Measurements from ENCODE around the gene ZNF593OS. TPM values are rescaled to one million over a fixed set of nuclear protein-coding genes. Genes with fewer than 3 reads are reported as not detected.

The ZNF593OS gene
- total and polyA plus RNA-seq, 2 donors from 2014 or later: not detected

GRCh38 chr1:26161415-26162219 is 10.0 kb downstream of the ZNF593OS start:
- peak; percentile 28 for TF ChIP-seq CTCF (IDR thresholded peaks at IDR 0.05; ENCODE audit: borderline replicate concordance, extremely low read depth, insufficient read depth)
- H3K9ac ChIP-seq (ENCODE audit: low read length in 3 of 3): no peak overlapping the region
- H3K27me3 ChIP-seq (ENCODE audit: control insufficient read depth, insufficient read depth, low read length): no peaks in the 10 kb centered on the region
- H3K27ac ChIP-seq (ENCODE audit: low read depth in 2 of 2, low read length in 2 of 2): no peak overlapping the region
- peak in 4 of 5 donors; percentile 68 to 83 (median 76) for DNase-seq
- intact Hi-C loops (cut with DNase I): no loop called here
- H3K4me3 ChIP-seq (ENCODE audit: low read length in 3 of 3): peak overlapping the region in 2 of 3 donors; percentile 44 to 45
- FAIRE-seq: no peak
- H3K4me1 ChIP-seq (ENCODE audit: control insufficient read depth in 2 of 3, insufficient read depth in 2 of 3, low read depth in 1 of 3, low read length in 3 of 3): peaks cover 0 to 13% (median 0%) of the 10 kb centered on the region in 3 donors
- no peaks in the 10 kb centered on the region for H3K36me3 ChIP-seq (ENCODE audit: control insufficient read depth in 2 of 3, insufficient read depth in 3 of 3, low read length in 3 of 3)
- no peaks in the 10 kb centered on the region for H3K9me3 ChIP-seq (ENCODE audit: control insufficient read depth in 2 of 3, insufficient read depth in 1 of 3, low read length in 3 of 3)

GRCh38 chr1:26160527-26161414 is 10.9 kb downstream of the ZNF593OS start:
- H3K27ac ChIP-seq (ENCODE audit: low read depth in 2 of 2, low read length in 2 of 2): no peak overlapping the region
- H3K4me1 ChIP-seq (ENCODE audit: control insufficient read depth in 2 of 3, insufficient read depth in 2 of 3, low read depth in 1 of 3, low read length in 3 of 3): peaks cover 0 to 13% (median 0%) of the 10 kb centered on the region in 3 donors
- no peak for TF ChIP-seq CTCF (IDR thresholded peaks at IDR 0.05; ENCODE audit: borderline replicate concordance, extremely low read depth, insufficient read depth)
- H3K9ac ChIP-seq (ENCODE audit: low read length in 3 of 3): no peak overlapping the region
- DNase-seq (peak in 2 of 5 donors; percentile 63 to 77), FAIRE-seq (no peak)
- H3K36me3 ChIP-seq (ENCODE audit: control insufficient read depth in 2 of 3, insufficient read depth in 3 of 3, low read length in 3 of 3): no peaks in the 10 kb centered on the region
- H3K9me3 ChIP-seq (ENCODE audit: control insufficient read depth in 2 of 3, insufficient read depth in 1 of 3, low read length in 3 of 3): no peaks in the 10 kb centered on the region
- intact Hi-C loops (cut with DNase I): no loop called here
- H3K27me3 ChIP-seq (ENCODE audit: control insufficient read depth, insufficient read depth, low read length): no peaks in the 10 kb centered on the region
- peak overlapping the region in 2 of 3 donors; percentile 34 to 48 for H3K4me3 ChIP-seq (ENCODE audit: low read length in 3 of 3)

GRCh38 chr1:26159743-26160039 is 11.9 kb downstream of the ZNF593OS start:
- Histone ChIP-seq H3K27me3 (ENCODE audit: control insufficient read depth, insufficient read depth, low read length) (no peaks in the 10 kb centered on the region), H3K9me3 (ENCODE audit: control insufficient read depth in 2 of 3, insufficient read depth in 1 of 3, low read length in 3 of 3) (no peaks in the 10 kb centered on the region), H3K9ac (ENCODE audit: low read length in 3 of 3) (peak overlapping the region in 1 of 3 donors; percentile 40), H3K27ac (ENCODE audit: low read depth in 2 of 2, low read length in 2 of 2) (peak overlapping the region in 1 of 2 donors; percentile 34), H3K36me3 (ENCODE audit: control insufficient read depth in 2 of 3, insufficient read depth in 3 of 3, low read length in 3 of 3) (no peaks in the 10 kb centered on the region), H3K4me3 (ENCODE audit: low read length in 3 of 3) (peak overlapping the region in 1 of 3 donors; percentile 48), H3K4me1 (ENCODE audit: control insufficient read depth in 2 of 3, insufficient read depth in 2 of 3, low read depth in 1 of 3, low read length in 3 of 3) (peaks cover 0 to 11% (median 0%) of the 10 kb centered on the region in 3 donors)
- FAIRE-seq (no peak), DNase-seq (no peak)
- no peak for TF ChIP-seq CTCF (IDR thresholded peaks at IDR 0.05; ENCODE audit: borderline replicate concordance, extremely low read depth, insufficient read depth)
- intact Hi-C loops (cut with DNase I): loop anchor here (10.0 kb wide), 1 partner anchor 55 kb away; no protein-coding TSS in a partner anchor

All from kidney (tissue), 14 donors.